CD14-positive monocyte (primary cell): ENCODE results near the gene KLHL7. TPM values are rescaled to one million over a fixed set of nuclear protein-coding genes. Genes with fewer than 3 reads are reported as not detected.

Experiments
- DNase-seq, 3 donors: peaks; one replicate each; pipeline ENCODE4 v3.0.0-alpha.2; 2011 to 2022
- H2AFZ ChIP-seq: 2 replicates; pipeline ENCODE4 v1.6.0; 2012; ENCODE audit warnings: mild to moderate bottlenecking, low read depth, low read length, inconsistent platforms; ENCODE audit not compliant: insufficient read depth, poor library complexity, severe bottlenecking
- H3K27ac ChIP-seq, 2 donors: 1 replicate in 1 of 2; 2 replicates in 1 of 2; pipeline ENCODE4 v1.5.1; 2012 to 2013; ENCODE audit warnings: low read length in 2 of 2, control low read depth in 1 of 2, inconsistent platforms in 1 of 2, low read depth in 1 of 2, mild to moderate bottlenecking in 1 of 2
- H3K27me3 ChIP-seq, 2 donors: one replicate each; pipeline versions ENCODE4 v1.6.0 to v1.6.1; 2011 to 2013; ENCODE audit warnings: low read length in 2 of 2; ENCODE audit not compliant: control insufficient read depth in 2 of 2, insufficient read depth in 2 of 2
- H3K36me3 ChIP-seq, 2 donors: replicated peaks in 1 of 2; 1 replicate in 1 of 2; 2 replicates in 1 of 2; pipeline versions ENCODE4 v1.5.1 to v1.6.1; 2012 to 2013; ENCODE audit warnings: low read length in 2 of 2, control low read depth in 1 of 2, inconsistent platforms in 1 of 2, mild to moderate bottlenecking in 1 of 2; ENCODE audit not compliant: insufficient read depth in 2 of 2, control insufficient read depth in 1 of 2
- H3K4me1 ChIP-seq, 2 donors: 1 replicate in 1 of 2; 2 replicates in 1 of 2; pipeline versions ENCODE4 v1.5.1 to v1.6.1; 2012 to 2013; ENCODE audit warnings: low read length in 2 of 2, control low read depth in 1 of 2, inconsistent platforms in 1 of 2, mild to moderate bottlenecking in 1 of 2, moderate library complexity in 1 of 2; ENCODE audit not compliant: insufficient read depth in 2 of 2, control insufficient read depth in 1 of 2
- H3K4me2 ChIP-seq: replicated peaks from 2 replicates; pipeline ENCODE3; 2012; ENCODE audit warnings: low read length, moderate library complexity, mild to moderate bottlenecking; ENCODE audit not compliant: poor library complexity, severe bottlenecking; ENCODE audit errors: extremely low read depth
- H3K4me3 ChIP-seq, 3 experiments: fragments of 200-600 bp in 1 of 3; sonication (generic) in 1 of 3; replicated peaks in 1 of 3; 1 replicate in 2 of 3; 2 replicates in 1 of 3; pipeline ENCODE4 v1.5.1; 2011 to 2013; ENCODE audit warnings: low read length in 3 of 3, mild to moderate bottlenecking in 3 of 3, control low read depth in 2 of 3, low read depth in 2 of 3, inconsistent platforms in 1 of 3, moderate library complexity in 1 of 3
- H3K79me2 ChIP-seq: 2 replicates; pipeline ENCODE4 v1.6.0; 2012; ENCODE audit warnings: mild to moderate bottlenecking, control low read depth, inconsistent platforms, low read length, moderate library complexity; ENCODE audit not compliant: insufficient read depth
- H3K9ac ChIP-seq: 2 replicates; pipeline ENCODE4 v1.6.0; 2017; ENCODE audit warnings: low read length, mild to moderate bottlenecking; ENCODE audit not compliant: insufficient read depth, poor library complexity, severe bottlenecking
- H3K9me3 ChIP-seq, 2 donors: replicated peaks in 1 of 2; 1 replicate in 1 of 2; 2 replicates in 1 of 2; pipeline versions ENCODE4 v1.5.1 to v1.6.1; 2012 to 2013; ENCODE audit warnings: low read length in 2 of 2, control low read depth in 1 of 2; ENCODE audit not compliant: control insufficient read depth in 1 of 2, insufficient read depth in 1 of 2
- H4K20me1 ChIP-seq: 2 replicates; pipeline ENCODE4 v1.6.0; 2012; ENCODE audit warnings: mild to moderate bottlenecking, low read length, control low read depth, moderate library complexity; ENCODE audit not compliant: insufficient read depth
- H3K27ac Mint-ChIP-seq, 7 donors: one replicate each; pipeline ENCODE4 v1.8.0; 2020; ENCODE audit warnings: mild to moderate bottlenecking in 7 of 7, mixed read lengths in 7 of 7, moderate library complexity in 6 of 7, inconsistent platforms in 2 of 7
- H3K27me3 Mint-ChIP-seq, 3 donors: one replicate each; pipeline ENCODE4 v1.8.0; 2021 to 2022; ENCODE audit warnings: low read depth in 3 of 3, mild to moderate bottlenecking in 3 of 3, mixed read lengths in 3 of 3, moderate library complexity in 3 of 3, inconsistent platforms in 1 of 3
- H3K36me3 Mint-ChIP-seq, 2 donors: one replicate each; pipeline ENCODE4 v1.8.0; 2020; ENCODE audit warnings: mixed read lengths in 2 of 2, inconsistent platforms in 1 of 2, mild to moderate bottlenecking in 1 of 2
- H3K4me1 Mint-ChIP-seq: one replicate; pipeline ENCODE4 v1.8.0; 2020; ENCODE audit warnings: mild to moderate bottlenecking, mixed read lengths
- H3K4me3 Mint-ChIP-seq, 2 donors: one replicate each; pipeline ENCODE4 v1.8.0; 2020; ENCODE audit warnings: mild to moderate bottlenecking in 2 of 2, mixed read lengths in 2 of 2, moderate library complexity in 1 of 2
- H3K9me3 Mint-ChIP-seq, 7 donors: one replicate each; pipeline ENCODE4 v1.8.0; 2020 to 2022; ENCODE audit warnings: mixed read lengths in 7 of 7, mild to moderate bottlenecking in 6 of 7, moderate library complexity in 6 of 7, inconsistent platforms in 2 of 7
- CTCF ChIP-seq: fragments of 200-600 bp; IDR thresholded peaks from one replicate; pipeline ENCODE4 v1.8.0; 2022; ENCODE audit warnings: antibody characterized with exemption, mild to moderate bottlenecking
- WGBS: methylation state at CpG from one replicate; pipeline ENCODE4 v1.1.5; 2013; ENCODE audit warnings: missing lambda C conversion rate; ENCODE audit not compliant: insufficient coverage; 5-methylcytosine and 5-hydroxymethylcytosine counted together
- intact Hi-C, 2 donors: fragments of 100-400 bp; cut with micrococcal nuclease; formaldehyde crosslinking; loops; one replicate each; pipeline versions ENCODE4 v1.15.0 to v1.15.1; 2023
- polyA plus RNA-seq, 3 donors: library from polyadenylated mRNA; depleted of rRNA in 1 of 3; unstranded in 2 of 3; stranded (reverse) in 1 of 3; fragments of 300-500 nt in 2 of 3; fragments of >200 nt in 1 of 3; fragmentation: Illumina TruSeq in 2 of 3; gene quantifications; 1 replicate in 2 of 3; 2 replicates in 1 of 3; pipeline ENCODE4 v1.2.3, GENCODE V29; 2012 to 2021

The KLHL7 gene
- polyA plus RNA-seq, 3 donors, result 15.5 to 21.0 (median 17.4) TPM

GRCh38 chr7:23100697-23101096 is 4.9 kb upstream of the KLHL7 start:
- intact Hi-C loops, result no loop called here

DNA sequence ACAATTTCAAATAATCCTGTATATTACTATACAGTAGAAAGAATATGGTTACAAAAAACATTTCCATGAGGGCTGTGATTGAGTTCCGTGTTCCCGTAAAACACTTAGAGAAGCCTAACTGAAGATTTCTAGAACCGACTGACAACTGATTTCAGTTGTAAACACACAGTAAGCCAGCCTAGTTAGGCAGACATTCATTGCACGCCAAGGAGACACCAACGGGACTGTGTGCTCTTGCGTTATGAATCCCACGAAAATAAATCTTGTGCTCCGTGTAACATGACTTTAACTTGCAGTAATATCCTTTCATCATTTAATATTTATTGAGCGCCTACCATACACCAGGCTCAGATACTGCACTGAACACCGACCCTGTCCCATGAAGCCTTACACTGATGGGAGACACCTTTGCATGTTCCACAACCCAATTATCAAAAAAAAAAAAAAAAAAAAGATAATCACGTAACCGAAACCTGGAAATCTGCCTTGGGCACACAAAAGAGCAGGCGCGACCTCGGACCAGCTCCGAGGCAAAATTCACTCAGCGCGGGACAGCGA is 420 bp upstream of the KLHL7 start:
- H3K4me3 Mint-ChIP-seq, result peak overlapping the region; percentile 95 to 98

More at GRCh38 chr7:23100697-23101096, 4.9 kb upstream of the KLHL7 start:
- Histone ChIP-seq H4K20me1 (no peaks in the 10 kb centered on the region), H2AFZ (no peak overlapping the region), H3K4me1 (peaks cover 5% of the 10 kb centered on the region in 2 donors), H3K4me3 (no peak overlapping the region), H3K79me2 (peaks cover under 1% of the 10 kb centered on the region), H3K27me3 (no peaks in the 10 kb centered on the region), H3K4me2 (no peak overlapping the region), H3K36me3 (no peaks in the 10 kb centered on the region), H3K27ac (no peak overlapping the region), H3K9ac (no peak overlapping the region), H3K9me3 (peaks cover 0 to 18% of the 10 kb centered on the region in 2 donors)
- no peak for TF ChIP-seq CTCF
- peaks cover 3 to 20% (median 13%) of the 10 kb centered on the region in 7 donors for H3K9me3 Mint-ChIP-seq
- no peak overlapping the region for H3K27ac Mint-ChIP-seq
- peaks cover 0 to 4% (median 0%) of the 10 kb centered on the region in 3 donors for H3K27me3 Mint-ChIP-seq
- no peaks in the 10 kb centered on the region for H3K36me3 Mint-ChIP-seq
- H3K4me3 Mint-ChIP-seq, result no peak overlapping the region
- no peak for DNase-seq
- H3K4me1 Mint-ChIP-seq, result peaks cover 6% of the 10 kb centered on the region
- WGBS, result 89% methylated on average over 1 of the region's 2 CpGs

More for the DNA sequence above, 420 bp upstream of the KLHL7 start:
- peak overlapping the region; percentile 76 to 97 (median 92) for H3K4me3 ChIP-seq
- Mint-ChIP-seq H3K27ac (peak overlapping the region; percentile 87 to 96 (median 92)), H3K36me3 (no peaks in the 10 kb centered on the region), H3K4me1 (peaks cover 40% of the 10 kb centered on the region), H3K9me3 (peaks cover 0 to 2% (median 0%) of the 10 kb centered on the region in 7 donors), H3K27me3 (peaks cover 0 to 4% (median 2%) of the 10 kb centered on the region in 3 donors)
- H3K9ac ChIP-seq, result peak overlapping the region; percentile 89
- peaks cover 16 to 17% of the 10 kb centered on the region in 2 donors for H3K4me1 ChIP-seq
- H3K27me3 ChIP-seq, result no peaks in the 10 kb centered on the region
- peaks cover 23% of the 10 kb centered on the region for H3K79me2 ChIP-seq
- no peaks in the 10 kb centered on the region for H4K20me1 ChIP-seq
- DNase-seq, result peak in 2 of 3 donors; percentile 0 to 5
- no peaks in the 10 kb centered on the region for H3K36me3 ChIP-seq
- under 1% methylated on average over 18 of the region's 19 CpGs for WGBS
- peak overlapping the region; percentile 86 for H3K4me2 ChIP-seq
- H2AFZ ChIP-seq, result peak overlapping the region; percentile 98
- no peaks in the 10 kb centered on the region for H3K9me3 ChIP-seq
- intact Hi-C loops, result loop anchor here (2.0 to 5.0 kb wide), 2 partner anchors 74 to 77 kb away; partner anchors contain the start of gene NUP42 (in 1 of the 2)
- no peak for TF ChIP-seq CTCF
- peak overlapping the region in 1 of 2 donors; percentile 88 for H3K27ac ChIP-seq
